Mucosa of descending colon (tissue), 3 donors: ENCODE measurements around the gene PARP12. TPM values are rescaled to one million over a fixed set of nuclear protein-coding genes. Genes with fewer than 3 reads are reported as not detected.

Experiments used
- ATAC-seq: fragments of 200-7000 bp; cut with Tn5 transposase; one replicate; pipeline ENCODE4 v1.9.1; 2020; ENCODE audit warnings: mild to moderate bottlenecking, moderate library complexity
- DNase-seq, 3 donors: peaks; one replicate each; pipeline ENCODE4 v3.0.0-alpha.2; 2020
- H3K36me3 ChIP-seq: fragments of 200-600 bp; one replicate; pipeline ENCODE4 v1.8.0; 2021; ENCODE audit warnings: low read depth, mild to moderate bottlenecking
- H3K4me1 ChIP-seq: fragments of 200-600 bp; one replicate; pipeline ENCODE4 v1.8.0; 2021; ENCODE audit warnings: low read depth, mild to moderate bottlenecking
- H3K4me3 ChIP-seq: fragments of 200-600 bp; one replicate; pipeline ENCODE4 v1.8.0; 2021; ENCODE audit warnings: mild to moderate bottlenecking
- H3K9me3 ChIP-seq: fragments of 200-600 bp; one replicate; pipeline ENCODE4 v1.8.0; 2021; ENCODE audit warnings: mild to moderate bottlenecking
- intact Hi-C, 2 donors: fragments of 100-400 bp; cut with DNase I in 1 of 2; cut with micrococcal nuclease in 1 of 2; formaldehyde crosslinking; loops; one replicate each; pipeline versions ENCODE4 v1.11.0 to v1.11.1; 2022; cut with DNase I, micrococcal nuclease
- total RNA-seq, 3 donors: library from RNA; stranded (reverse); fragmentation: NEBNext Ultra II Directional in 2 of 3; extraction: Animal tissue kit (Norgen Biotek cat#: 25700) in 2 of 3; gene quantifications; one replicate each; pipeline versions ENCODE4 v1.2.1 to v1.2.4, GENCODE V29; 2021 to 2023
- TF ChIP-seq, protein P1 (sequence below): fragments of 200-600 bp; IDR thresholded peaks from one replicate; pipeline ENCODE4 v1.8.0; 2022; ENCODE audit warnings: antibody characterized with exemption, mild to moderate bottlenecking
- donor health status: DM: no; HTN: no; CAD: no; lungs with moderate emphysema.
- donor health status: DM: no; HTN: no; CAD: no.
- donor health status: DM: no; HTN: yes; CAD: no.

PARP12 gene
- total RNA-seq, 3 donors from 2014 or later: 55.7 to 77.0 (median 61.8) TPM

DNA sequence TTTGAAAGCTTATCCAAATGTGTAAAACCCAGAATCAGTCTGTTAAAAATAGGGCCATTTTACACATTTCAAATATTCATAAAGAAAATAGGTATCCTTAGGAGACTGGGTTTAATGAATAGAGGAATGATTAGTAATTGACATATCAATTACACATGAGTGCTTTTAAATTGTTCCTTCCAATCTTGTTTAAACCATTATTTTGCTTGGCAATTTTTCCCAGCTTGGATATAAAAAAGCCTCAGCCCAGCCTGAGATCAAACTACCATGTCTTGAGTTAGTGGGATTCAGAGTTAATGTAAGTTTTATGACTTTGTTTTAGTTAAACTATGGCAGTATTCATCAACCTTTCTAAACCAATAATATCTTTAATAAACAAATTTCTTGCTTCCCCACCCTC is 28.3 kb downstream of the PARP12 start:
- no peak for ATAC-seq
- TF ChIP-seq, protein P1, sequence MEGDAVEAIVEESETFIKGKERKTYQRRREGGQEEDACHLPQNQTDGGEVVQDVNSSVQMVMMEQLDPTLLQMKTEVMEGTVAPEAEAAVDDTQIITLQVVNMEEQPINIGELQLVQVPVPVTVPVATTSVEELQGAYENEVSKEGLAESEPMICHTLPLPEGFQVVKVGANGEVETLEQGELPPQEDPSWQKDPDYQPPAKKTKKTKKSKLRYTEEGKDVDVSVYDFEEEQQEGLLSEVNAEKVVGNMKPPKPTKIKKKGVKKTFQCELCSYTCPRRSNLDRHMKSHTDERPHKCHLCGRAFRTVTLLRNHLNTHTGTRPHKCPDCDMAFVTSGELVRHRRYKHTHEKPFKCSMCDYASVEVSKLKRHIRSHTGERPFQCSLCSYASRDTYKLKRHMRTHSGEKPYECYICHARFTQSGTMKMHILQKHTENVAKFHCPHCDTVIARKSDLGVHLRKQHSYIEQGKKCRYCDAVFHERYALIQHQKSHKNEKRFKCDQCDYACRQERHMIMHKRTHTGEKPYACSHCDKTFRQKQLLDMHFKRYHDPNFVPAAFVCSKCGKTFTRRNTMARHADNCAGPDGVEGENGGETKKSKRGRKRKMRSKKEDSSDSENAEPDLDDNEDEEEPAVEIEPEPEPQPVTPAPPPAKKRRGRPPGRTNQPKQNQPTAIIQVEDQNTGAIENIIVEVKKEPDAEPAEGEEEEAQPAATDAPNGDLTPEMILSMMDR: no peak
- peaks cover 5% of the 10 kb centered on the region for H3K36me3 ChIP-seq

DNA sequence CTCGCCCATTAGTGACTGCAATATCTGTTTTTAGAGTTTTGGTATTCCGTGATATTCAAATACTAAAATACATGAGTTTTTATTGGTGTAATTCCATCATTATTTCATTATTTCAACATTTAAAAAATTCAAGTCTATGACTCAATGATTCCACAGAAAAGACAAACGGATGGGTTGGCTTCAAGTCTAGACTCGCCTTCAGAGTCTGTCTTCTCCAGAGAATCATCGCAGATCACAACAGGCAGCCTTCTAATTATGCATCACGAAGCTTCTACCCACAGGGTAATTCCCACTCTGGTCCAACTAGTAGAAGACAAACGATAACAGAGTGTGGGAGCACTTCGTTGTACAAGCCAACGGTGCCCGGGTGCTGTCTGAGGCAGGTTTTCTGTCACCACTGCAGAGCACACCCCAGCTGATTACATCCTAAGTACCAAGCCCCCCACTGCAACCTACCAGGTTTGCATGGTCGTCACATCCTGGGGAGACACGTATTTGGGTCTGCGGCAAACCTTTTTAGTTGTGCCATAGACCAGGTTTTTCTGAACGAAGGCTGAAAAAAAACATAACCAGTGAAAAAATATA is 28.9 kb downstream of the PARP12 start:
- ATAC-seq (no peak), DNase-seq (no peak)
- no peaks in the 10 kb centered on the region for H3K9me3 ChIP-seq
- no peaks in the 10 kb centered on the region for H3K4me1 ChIP-seq
- no peak overlapping the region for H3K4me3 ChIP-seq
- intact Hi-C loops: no loop called here
- H3K36me3 ChIP-seq: peaks cover 5% of the 10 kb centered on the region
- TF ChIP-seq, protein P1: no peak

More for the DNA sequence above, 28.3 kb downstream of the PARP12 start:
- Histone ChIP-seq H3K4me3 (no peak overlapping the region), H3K4me1 (no peaks in the 10 kb centered on the region), H3K9me3 (no peaks in the 10 kb centered on the region)
- intact Hi-C loops: no loop called here
- no peak for DNase-seq

DNA sequence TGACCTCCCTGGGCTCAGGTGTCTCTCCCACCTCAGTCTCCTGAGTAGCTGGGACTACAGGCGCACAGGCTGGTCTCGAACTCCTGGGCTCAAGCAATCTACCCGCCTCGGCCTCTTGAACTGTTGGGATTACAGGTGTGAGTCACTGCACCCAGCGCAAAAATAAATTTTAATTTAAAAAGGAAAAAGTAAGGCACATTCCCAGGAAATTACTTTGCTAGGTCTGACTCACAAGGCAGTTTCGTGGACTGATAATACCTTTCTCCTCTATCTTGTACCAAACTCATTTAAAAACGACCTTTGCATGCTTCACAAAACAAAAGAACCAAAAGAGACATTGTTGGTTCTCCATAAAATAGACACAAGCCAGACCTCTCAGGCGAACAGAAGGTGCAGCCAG is 29.7 kb downstream of the PARP12 start:
- H3K36me3 ChIP-seq: peaks cover 5% of the 10 kb centered on the region
- intact Hi-C loops: no loop called here
- TF ChIP-seq, protein P1: no peak
- H3K4me1 ChIP-seq: no peaks in the 10 kb centered on the region
- no peak overlapping the region for H3K4me3 ChIP-seq
- no peak for ATAC-seq
- DNase-seq: no peak
- H3K9me3 ChIP-seq: no peaks in the 10 kb centered on the region

DNA sequence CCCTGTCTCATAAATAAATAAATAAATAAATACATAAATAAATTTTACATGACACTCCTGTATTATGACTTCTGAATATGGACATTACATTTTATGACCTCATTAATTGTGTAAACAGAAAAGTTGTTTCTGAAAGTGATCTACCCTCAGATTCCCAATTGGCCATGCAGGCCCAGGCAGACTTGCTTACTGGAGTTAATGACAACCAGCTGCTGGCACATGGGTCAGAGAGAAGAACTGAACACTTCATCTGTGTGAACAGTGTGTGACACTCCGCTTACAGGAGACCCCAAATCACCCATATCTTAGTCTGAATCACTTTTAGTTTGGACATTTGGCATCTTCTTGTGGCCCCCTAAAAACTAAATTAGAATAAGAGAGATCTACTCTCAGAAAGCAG is 31.4 kb downstream of the PARP12 start:
- no peak overlapping the region for H3K4me3 ChIP-seq
- no peak for ATAC-seq
- no peaks in the 10 kb centered on the region for H3K4me1 ChIP-seq
- no peaks in the 10 kb centered on the region for H3K36me3 ChIP-seq
- intact Hi-C loops: no loop called here
- DNase-seq: no peak
- TF ChIP-seq, protein P1: no peak
- no peaks in the 10 kb centered on the region for H3K9me3 ChIP-seq

DNA sequence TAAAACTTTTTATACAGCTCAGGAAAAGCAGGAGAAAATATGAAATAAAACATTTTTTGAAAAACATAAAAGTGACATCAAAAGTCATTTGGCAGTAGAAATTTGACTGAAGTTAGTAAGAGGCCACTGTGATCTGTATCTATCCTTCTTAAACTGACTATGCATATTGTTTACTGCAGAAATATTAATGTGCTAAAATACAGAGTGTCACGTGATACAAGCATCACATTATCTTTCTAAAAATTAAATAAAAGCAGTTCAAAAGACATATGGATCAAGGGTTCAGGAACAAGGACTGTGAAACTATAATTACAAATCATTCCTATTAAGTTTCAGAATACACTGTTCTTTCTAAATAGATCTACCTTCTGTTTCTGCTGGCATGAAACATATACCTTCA is 33.7 kb downstream of the PARP12 start:
- H3K36me3 ChIP-seq: peaks cover 2% of the 10 kb centered on the region
- H3K4me1 ChIP-seq: no peaks in the 10 kb centered on the region
- DNase-seq (no peak), ATAC-seq (no peak)
- intact Hi-C loops: no loop called here
- H3K9me3 ChIP-seq: no peaks in the 10 kb centered on the region
- TF ChIP-seq, protein P1: no peak
- H3K4me3 ChIP-seq: no peak overlapping the region

DNA sequence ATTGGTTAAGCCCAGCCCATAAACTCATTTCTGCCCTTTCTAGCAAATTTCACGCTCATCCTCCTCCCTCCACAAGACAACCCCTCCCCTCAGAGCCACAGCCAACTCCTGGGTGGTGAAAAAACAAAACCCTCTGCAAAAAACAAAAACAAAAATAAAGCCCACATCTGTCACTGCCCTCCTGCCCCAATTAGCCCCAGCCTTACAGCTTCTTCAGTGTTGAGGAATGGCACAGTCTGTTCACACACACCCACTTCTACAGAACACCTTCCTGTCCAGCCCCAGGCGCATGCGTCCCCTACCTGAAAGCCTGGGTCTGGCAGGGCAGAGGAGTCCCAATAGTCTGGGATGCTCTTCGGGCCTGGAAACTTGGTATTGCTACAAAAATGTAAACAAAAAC is 34.4 kb downstream of the PARP12 start:
- no peak for DNase-seq
- no peaks in the 10 kb centered on the region for H3K9me3 ChIP-seq
- intact Hi-C loops: no loop called here
- H3K4me3 ChIP-seq: no peak overlapping the region
- H3K4me1 ChIP-seq: no peaks in the 10 kb centered on the region
- H3K36me3 ChIP-seq: peaks cover 4% of the 10 kb centered on the region
- no peak for ATAC-seq
- TF ChIP-seq, protein P1: no peak
